ENCODE measurements around the gene VILL.

DNA sequence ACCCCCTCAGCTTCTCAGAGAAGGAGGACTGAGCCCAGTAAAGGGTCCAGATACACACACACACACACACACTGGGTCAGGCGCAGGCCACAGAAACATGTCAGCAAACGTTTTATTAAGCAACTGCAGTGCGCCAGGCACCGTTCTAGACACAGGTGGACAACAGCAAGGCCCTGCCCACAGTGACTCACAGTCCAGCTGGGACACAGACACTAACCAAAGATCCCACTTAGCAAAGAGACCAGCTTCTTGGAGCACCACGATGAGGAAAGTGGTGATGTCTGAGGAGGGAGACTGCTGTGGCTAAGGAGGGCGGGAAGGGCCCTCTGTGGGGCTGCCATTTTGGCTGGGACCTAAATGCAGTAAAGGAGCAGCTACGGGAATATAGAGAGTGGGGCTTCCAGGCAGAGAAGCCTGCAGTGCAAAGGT, 2.8 kb upstream of the VILL start:
- TF ChIP-seq ZNF274 (IDR thresholded peaks at IDR 0.05; ENCODE audit: low read depth, low read length) (no peak), YY1 (IDR thresholded peaks at IDR 0.05; ENCODE audit: insufficient read depth, insufficient read length) (no peak), SUZ12 (IDR thresholded peaks at IDR 0.05; ENCODE audit: extremely low read depth, insufficient read depth, insufficient read length) (no peak)
